HepG2 (cell line): Measurements from ENCODE around the gene ALOXE3. TPM values are rescaled to one million over a fixed set of nuclear protein-coding genes. Genes with fewer than 3 reads are reported as not detected.
A peak's percentile ranks its signal among the peaks of the same experiment; 100 is the strongest.

ENCODE experiments used
- DNMT3B ChIP-seq: conservative IDR thresholded peaks from 2 replicates; pipeline ENCODE4 v1.6.1; 2016; ENCODE audit warnings: missing biosample characterization, control low read depth
- FOXA3 ChIP-seq: IDR thresholded peaks from 2 replicates; pipeline ENCODE4 v1.6.1; 2016; ENCODE audit warnings: missing genetic modification reagents, missing compliant biosample characterization
- FOXK1 ChIP-seq: sonication (generic); formaldehyde crosslinking; IDR thresholded peaks from 2 replicates; pipeline ENCODE4 v1.4.0; 2020; ENCODE audit warnings: low read depth, missing genetic modification reagents, borderline replicate concordance
- KLF6 ChIP-seq: IDR thresholded peaks from 2 replicates; pipeline ENCODE4 v1.8.0; 2016; ENCODE audit warnings: missing biosample characterization, missing genetic modification reagents
- MIER3 ChIP-seq: IDR thresholded peaks from 2 replicates; pipeline ENCODE4 v1.6.1; 2016; ENCODE audit warnings: missing compliant biosample characterization, borderline replicate concordance
- NR2C2 ChIP-seq: sonication (generic); formaldehyde crosslinking; IDR thresholded peaks from 2 replicates; pipeline ENCODE4 v1.4.0; 2020; ENCODE audit warnings: missing genetic modification reagents, mild to moderate bottlenecking, moderate library complexity, borderline replicate concordance
- SETDB1 ChIP-seq: sonication (generic); formaldehyde crosslinking; IDR thresholded peaks from 2 replicates; pipeline ENCODE4 v1.5.1; 2020; ENCODE audit warnings: missing genetic modification reagents, mild to moderate bottlenecking, borderline replicate concordance
- ZNF232 ChIP-seq: sonication (generic); formaldehyde crosslinking; IDR thresholded peaks from 2 replicates; pipeline ENCODE4 v1.4.0; 2020; ENCODE audit warnings: missing genetic modification reagents, borderline replicate concordance
- ZNF607 ChIP-seq: sonication (generic); formaldehyde crosslinking; IDR thresholded peaks from 2 replicates; pipeline ENCODE4 v1.5.1; 2020; ENCODE audit warnings: missing genetic modification reagents, mild to moderate bottlenecking, borderline replicate concordance
- ZNF878 ChIP-seq: sonication (generic); formaldehyde crosslinking; IDR thresholded peaks from 2 replicates; pipeline ENCODE4 v1.8.1; 2023; ENCODE audit warnings: mild to moderate bottlenecking, missing genetic modification reagents, moderate library complexity
- polyA plus RNA-seq, 8 experiments: library from polyadenylated mRNA; depleted of rRNA in 3 of 8; stranded (reverse) in 7 of 8; unstranded in 1 of 8; fragments of >200 nt; fragmentation: Illumina TruSeq in 4 of 8; extraction: Trizol in 4 of 8; gene quantifications; 2 replicates each; pipeline versions ENCODE4 v1.2.1 to v1.2.3, GENCODE V29; 2011 to 2016; ENCODE audit warnings: low read depth in 4 of 8, missing spikeins in 1 of 8, mixed read lengths in 1 of 8; ENCODE audit not compliant: insufficient read depth in 1 of 8
- total RNA-seq, 5 experiments: library from RNA; depleted of rRNA; stranded (reverse); fragments of >200 nt; fragmentation: Illumina TruSeq; extraction: Trizol; gene quantifications; 2 replicates each; pipeline ENCODE4 v1.2.3, GENCODE V29; 2016; ENCODE audit warnings: low read depth in 1 of 5
- TF ChIP-seq, protein P1 (sequence below): IDR thresholded peaks from 2 replicates; pipeline ENCODE4 v1.4.0; 2020; ENCODE audit warnings: mild to moderate bottlenecking, missing genetic modification reagents
- TF ChIP-seq, protein P2 (sequence below): sonication (generic); formaldehyde crosslinking; IDR thresholded peaks from 2 replicates; pipeline ENCODE4 v1.5.0; 2020; ENCODE audit warnings: mild to moderate bottlenecking, missing genetic modification reagents, moderate library complexity
- TF ChIP-seq, protein P3 (sequence below): sonication (generic); formaldehyde crosslinking; IDR thresholded peaks from 2 replicates; pipeline ENCODE4 v1.4.0; 2020; ENCODE audit warnings: missing genetic modification reagents
- TF ChIP-seq, protein P4 (sequence below): sonication (generic); formaldehyde crosslinking; conservative IDR thresholded peaks from 2 replicates; pipeline ENCODE4 v1.4.0; 2020; ENCODE audit warnings: missing genetic modification reagents
- TF ChIP-seq, protein P5 (sequence below): IDR thresholded peaks from 2 replicates; pipeline ENCODE4 v1.6.1; 2016; ENCODE audit warnings: mild to moderate bottlenecking

ALOXE3 gene
- total and polyA plus RNA-seq, 2 of the 13 experiments (the other 11 are each of a cell fraction or from before 2014, with no cell fraction given), result 0.07 TPM; not detected in 1

DNA sequence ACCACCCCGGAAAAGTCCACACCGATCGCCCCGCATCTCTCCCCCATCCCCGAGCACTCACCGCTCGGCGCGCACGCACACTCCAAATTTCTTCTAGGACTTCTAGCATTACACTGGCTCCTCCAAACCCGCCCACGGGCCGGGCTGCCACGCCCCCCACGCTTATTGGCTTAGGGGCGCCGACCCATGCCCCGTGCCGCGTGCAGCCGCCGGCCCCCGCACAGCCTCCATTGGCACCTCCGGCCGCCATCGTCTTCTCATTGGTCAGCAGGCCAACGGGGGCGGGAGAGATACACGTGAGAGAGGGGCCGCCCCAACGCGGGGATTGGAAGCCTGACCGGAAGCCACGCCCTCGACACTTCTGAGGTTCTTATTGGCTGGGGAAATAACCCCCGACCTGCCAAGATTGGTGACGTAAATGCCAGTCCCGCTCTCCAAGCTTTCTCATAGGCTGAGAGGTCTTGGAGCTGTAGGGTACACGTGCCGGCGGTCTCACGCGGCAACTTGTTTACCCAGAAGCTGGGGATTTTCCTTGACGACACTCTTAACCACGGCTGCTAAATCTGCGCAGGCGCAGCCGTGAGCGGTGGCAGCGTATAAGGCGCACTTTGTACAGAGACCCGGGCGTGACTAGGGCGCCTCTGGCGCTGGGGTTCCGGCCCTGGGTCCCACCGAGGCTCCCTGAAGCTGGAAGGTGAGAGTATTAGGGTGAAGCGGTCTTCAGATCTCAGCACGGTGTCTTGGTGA lies 38.1 kb upstream of the ALOXE3 start (continued):
- TF ChIP-seq, protein P1, sequence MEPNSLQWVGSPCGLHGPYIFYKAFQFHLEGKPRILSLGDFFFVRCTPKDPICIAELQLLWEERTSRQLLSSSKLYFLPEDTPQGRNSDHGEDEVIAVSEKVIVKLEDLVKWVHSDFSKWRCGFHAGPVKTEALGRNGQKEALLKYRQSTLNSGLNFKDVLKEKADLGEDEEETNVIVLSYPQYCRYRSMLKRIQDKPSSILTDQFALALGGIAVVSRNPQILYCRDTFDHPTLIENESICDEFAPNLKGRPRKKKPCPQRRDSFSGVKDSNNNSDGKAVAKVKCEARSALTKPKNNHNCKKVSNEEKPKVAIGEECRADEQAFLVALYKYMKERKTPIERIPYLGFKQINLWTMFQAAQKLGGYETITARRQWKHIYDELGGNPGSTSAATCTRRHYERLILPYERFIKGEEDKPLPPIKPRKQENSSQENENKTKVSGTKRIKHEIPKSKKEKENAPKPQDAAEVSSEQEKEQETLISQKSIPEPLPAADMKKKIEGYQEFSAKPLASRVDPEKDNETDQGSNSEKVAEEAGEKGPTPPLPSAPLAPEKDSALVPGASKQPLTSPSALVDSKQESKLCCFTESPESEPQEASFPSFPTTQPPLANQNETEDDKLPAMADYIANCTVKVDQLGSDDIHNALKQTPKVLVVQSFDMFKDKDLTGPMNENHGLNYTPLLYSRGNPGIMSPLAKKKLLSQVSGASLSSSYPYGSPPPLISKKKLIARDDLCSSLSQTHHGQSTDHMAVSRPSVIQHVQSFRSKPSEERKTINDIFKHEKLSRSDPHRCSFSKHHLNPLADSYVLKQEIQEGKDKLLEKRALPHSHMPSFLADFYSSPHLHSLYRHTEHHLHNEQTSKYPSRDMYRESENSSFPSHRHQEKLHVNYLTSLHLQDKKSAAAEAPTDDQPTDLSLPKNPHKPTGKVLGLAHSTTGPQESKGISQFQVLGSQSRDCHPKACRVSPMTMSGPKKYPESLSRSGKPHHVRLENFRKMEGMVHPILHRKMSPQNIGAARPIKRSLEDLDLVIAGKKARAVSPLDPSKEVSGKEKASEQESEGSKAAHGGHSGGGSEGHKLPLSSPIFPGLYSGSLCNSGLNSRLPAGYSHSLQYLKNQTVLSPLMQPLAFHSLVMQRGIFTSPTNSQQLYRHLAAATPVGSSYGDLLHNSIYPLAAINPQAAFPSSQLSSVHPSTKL (CRISPR knock-in tag), result peak; percentile 22; the same call in 1 of the 2 replicates
- TF ChIP-seq ZNF607 (CRISPR knock-in tag) (no peak), SETDB1 (CRISPR knock-in tag) (no peak), MIER3 (peak; percentile 21; the same call in 1 of the 2 replicates), ZNF878 (CRISPR knock-in tag) (0 out of 2 replicates have a peak, but pooled peaks have one; percentile 41), ZNF232 (CRISPR knock-in tag) (0 out of 2 replicates have a peak, but pooled peaks have one; percentile 54), DNMT3B (CRISPR knock-in tag) (peak; percentile 24; the same call in 1 of the 2 replicates), KLF6 (CRISPR knock-in tag) (no peak), FOXA3 (CRISPR knock-in tag) (peak; percentile 71), NR2C2 (CRISPR knock-in tag) (peak; percentile 82), FOXK1 (peak; percentile 66)
- TF ChIP-seq, protein P2, sequence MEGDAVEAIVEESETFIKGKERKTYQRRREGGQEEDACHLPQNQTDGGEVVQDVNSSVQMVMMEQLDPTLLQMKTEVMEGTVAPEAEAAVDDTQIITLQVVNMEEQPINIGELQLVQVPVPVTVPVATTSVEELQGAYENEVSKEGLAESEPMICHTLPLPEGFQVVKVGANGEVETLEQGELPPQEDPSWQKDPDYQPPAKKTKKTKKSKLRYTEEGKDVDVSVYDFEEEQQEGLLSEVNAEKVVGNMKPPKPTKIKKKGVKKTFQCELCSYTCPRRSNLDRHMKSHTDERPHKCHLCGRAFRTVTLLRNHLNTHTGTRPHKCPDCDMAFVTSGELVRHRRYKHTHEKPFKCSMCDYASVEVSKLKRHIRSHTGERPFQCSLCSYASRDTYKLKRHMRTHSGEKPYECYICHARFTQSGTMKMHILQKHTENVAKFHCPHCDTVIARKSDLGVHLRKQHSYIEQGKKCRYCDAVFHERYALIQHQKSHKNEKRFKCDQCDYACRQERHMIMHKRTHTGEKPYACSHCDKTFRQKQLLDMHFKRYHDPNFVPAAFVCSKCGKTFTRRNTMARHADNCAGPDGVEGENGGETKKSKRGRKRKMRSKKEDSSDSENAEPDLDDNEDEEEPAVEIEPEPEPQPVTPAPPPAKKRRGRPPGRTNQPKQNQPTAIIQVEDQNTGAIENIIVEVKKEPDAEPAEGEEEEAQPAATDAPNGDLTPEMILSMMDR, result peak; percentile 25
- TF ChIP-seq, protein P3, sequence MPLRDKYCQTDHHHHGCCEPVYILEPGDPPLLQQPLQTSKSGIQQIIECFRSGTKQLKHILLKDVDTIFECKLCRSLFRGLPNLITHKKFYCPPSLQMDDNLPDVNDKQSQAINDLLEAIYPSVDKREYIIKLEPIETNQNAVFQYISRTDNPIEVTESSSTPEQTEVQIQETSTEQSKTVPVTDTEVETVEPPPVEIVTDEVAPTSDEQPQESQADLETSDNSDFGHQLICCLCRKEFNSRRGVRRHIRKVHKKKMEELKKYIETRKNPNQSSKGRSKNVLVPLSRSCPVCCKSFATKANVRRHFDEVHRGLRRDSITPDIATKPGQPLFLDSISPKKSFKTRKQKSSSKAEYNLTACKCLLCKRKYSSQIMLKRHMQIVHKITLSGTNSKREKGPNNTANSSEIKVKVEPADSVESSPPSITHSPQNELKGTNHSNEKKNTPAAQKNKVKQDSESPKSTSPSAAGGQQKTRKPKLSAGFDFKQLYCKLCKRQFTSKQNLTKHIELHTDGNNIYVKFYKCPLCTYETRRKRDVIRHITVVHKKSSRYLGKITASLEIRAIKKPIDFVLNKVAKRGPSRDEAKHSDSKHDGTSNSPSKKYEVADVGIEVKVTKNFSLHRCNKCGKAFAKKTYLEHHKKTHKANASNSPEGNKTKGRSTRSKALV, result peak; percentile 46; the same call in 1 of the 2 replicates
- TF ChIP-seq, protein P4, sequence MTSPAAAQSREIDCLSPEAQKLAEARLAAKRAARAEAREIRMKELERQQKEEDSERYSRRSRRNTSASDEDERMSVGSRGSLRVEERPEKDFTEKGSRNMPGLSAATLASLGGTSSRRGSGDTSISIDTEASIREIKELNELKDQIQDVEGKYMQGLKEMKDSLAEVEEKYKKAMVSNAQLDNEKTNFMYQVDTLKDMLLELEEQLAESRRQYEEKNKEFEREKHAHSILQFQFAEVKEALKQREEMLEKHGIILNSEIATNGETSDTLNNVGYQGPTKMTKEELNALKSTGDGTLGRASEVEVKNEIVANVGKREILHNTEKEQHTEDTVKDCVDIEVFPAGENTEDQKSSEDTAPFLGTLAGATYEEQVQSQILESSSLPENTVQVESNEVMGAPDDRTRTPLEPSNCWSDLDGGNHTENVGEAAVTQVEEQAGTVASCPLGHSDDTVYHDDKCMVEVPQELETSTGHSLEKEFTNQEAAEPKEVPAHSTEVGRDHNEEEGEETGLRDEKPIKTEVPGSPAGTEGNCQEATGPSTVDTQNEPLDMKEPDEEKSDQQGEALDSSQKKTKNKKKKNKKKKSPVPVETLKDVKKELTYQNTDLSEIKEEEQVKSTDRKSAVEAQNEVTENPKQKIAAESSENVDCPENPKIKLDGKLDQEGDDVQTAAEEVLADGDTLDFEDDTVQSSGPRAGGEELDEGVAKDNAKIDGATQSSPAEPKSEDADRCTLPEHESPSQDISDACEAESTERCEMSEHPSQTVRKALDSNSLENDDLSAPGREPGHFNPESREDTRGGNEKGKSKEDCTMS (CRISPR knock-in tag), result no peak
- TF ChIP-seq, protein P5, sequence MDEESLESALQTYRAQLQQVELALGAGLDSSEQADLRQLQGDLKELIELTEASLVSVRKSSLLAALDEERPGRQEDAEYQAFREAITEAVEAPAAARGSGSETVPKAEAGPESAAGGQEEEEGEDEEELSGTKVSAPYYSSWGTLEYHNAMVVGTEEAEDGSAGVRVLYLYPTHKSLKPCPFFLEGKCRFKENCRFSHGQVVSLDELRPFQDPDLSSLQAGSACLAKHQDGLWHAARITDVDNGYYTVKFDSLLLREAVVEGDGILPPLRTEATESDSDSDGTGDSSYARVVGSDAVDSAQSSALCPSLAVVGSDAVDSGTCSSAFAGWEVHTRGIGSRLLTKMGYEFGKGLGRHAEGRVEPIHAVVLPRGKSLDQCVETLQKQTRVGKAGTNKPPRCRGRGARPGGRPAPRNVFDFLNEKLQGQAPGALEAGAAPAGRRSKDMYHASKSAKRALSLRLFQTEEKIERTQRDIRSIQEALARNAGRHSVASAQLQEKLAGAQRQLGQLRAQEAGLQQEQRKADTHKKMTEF (CRISPR knock-in tag), result peak; percentile 50; the same call in 1 of the 2 replicates
